Astrocyte (in vitro differentiated cells and primary cell): ENCODE data around the gene BCL2.

ENCODE experiments used
- EZH2 ChIP-seq: IDR thresholded peaks from 2 replicates; pipeline ENCODE4 v1.6.1; 2012; ENCODE audit warnings: mild to moderate bottlenecking, low read length, inconsistent platforms; ENCODE audit not compliant: insufficient read depth
- TF ChIP-seq, protein P1 (sequence below): IDR thresholded peaks from 2 replicates; pipeline ENCODE4 v1.5.1; 2011; ENCODE audit warnings: low read depth, mild to moderate bottlenecking, inconsistent platforms, low read length, moderate library complexity; ENCODE audit not compliant: insufficient read depth

DNA sequence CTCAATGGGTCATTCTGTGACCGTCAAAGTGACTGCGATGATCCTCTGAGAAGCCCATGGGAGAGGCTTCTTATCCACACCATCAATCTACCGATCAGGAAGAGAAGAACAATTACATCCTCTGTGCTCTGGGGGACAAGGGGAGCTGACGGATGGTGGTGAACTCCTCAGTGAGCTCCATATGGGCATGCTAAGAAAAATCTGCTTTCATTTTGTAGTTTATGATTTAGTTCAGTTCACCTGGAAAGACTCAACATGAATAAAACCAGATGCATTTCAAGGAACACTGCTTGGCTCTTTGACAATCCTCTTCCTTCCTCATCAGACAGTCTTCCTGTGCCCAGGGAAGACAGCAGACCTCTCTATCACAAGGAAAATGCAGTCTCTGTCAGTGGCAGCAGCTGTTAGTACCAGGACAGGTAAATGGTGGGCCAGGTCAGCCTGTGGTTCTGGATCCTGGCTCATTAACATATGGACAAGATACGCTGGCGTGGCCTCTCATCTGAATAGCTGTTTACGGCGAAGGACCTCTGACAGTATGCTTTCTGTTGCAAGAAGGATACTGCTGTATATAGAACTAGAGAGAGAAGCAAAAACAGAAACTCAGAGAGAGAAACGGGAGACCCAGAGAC is 176.9 kb downstream of the BCL2 start:
- TF ChIP-seq, protein P1, sequence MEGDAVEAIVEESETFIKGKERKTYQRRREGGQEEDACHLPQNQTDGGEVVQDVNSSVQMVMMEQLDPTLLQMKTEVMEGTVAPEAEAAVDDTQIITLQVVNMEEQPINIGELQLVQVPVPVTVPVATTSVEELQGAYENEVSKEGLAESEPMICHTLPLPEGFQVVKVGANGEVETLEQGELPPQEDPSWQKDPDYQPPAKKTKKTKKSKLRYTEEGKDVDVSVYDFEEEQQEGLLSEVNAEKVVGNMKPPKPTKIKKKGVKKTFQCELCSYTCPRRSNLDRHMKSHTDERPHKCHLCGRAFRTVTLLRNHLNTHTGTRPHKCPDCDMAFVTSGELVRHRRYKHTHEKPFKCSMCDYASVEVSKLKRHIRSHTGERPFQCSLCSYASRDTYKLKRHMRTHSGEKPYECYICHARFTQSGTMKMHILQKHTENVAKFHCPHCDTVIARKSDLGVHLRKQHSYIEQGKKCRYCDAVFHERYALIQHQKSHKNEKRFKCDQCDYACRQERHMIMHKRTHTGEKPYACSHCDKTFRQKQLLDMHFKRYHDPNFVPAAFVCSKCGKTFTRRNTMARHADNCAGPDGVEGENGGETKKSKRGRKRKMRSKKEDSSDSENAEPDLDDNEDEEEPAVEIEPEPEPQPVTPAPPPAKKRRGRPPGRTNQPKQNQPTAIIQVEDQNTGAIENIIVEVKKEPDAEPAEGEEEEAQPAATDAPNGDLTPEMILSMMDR, result no peak
- no peak for TF ChIP-seq EZH2
